Measurements from ENCODE around the gene C1QTNF6.

DNA sequence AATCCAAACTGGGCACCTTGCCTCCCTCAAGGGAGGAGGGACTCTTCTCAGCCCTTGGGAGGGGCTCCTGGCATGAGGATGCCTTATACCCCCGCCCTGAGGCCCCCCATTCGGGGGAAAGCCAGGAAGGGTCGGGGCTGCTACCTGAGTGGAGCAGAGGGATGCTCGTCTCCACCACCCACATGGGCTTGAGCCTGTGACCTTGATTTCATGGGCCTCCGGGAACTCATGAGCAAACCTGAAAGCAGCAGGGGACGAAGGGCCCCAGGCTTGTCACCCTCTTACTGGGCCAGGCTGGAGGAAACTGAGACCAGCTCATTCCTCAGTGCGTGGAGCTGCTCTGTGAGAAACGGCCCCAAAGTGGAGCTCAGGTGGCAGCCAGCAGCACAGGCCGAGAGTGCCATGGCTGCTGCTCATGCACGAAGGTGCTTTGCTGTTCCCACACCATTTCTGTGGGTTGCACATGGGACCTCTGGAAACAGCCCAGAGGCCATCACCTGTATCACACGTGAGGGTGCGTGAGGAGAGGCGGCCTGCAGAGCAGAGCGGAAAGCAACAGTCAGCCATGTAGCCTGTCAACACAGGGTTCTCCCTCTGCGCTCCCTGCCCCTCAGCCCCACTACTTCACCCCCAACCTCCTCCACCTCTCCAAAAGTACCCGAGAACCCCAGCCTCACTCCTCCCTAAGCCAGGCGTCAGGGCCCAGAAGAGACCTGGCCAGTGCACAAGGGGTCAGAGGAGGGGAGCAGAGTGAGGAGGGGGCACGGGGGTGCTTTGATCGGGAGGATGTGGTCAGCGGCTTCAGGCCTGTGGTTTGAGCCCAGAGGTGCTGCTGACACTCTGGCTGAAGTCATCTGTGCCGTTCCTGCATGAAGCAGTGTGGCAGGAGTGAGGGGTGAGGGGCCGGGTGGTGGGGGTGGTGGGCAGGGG, 24.2 kb downstream of the C1QTNF6 start:
- TF ChIP-seq, protein P1, sequence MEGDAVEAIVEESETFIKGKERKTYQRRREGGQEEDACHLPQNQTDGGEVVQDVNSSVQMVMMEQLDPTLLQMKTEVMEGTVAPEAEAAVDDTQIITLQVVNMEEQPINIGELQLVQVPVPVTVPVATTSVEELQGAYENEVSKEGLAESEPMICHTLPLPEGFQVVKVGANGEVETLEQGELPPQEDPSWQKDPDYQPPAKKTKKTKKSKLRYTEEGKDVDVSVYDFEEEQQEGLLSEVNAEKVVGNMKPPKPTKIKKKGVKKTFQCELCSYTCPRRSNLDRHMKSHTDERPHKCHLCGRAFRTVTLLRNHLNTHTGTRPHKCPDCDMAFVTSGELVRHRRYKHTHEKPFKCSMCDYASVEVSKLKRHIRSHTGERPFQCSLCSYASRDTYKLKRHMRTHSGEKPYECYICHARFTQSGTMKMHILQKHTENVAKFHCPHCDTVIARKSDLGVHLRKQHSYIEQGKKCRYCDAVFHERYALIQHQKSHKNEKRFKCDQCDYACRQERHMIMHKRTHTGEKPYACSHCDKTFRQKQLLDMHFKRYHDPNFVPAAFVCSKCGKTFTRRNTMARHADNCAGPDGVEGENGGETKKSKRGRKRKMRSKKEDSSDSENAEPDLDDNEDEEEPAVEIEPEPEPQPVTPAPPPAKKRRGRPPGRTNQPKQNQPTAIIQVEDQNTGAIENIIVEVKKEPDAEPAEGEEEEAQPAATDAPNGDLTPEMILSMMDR (conservative IDR thresholded peaks at IDR 0.05 in 1 of 2, IDR thresholded peaks at IDR 0.05 in 1 of 2; ENCODE audit: extremely low read depth in 1 of 2, insufficient read depth in 1 of 2, low read depth in 1 of 2, low read length in 2 of 2): no peak
- no peak for TF ChIP-seq EZH2 (IDR thresholded peaks at IDR 0.05; ENCODE audit: borderline replicate concordance, low read length)
